GM23338 (cell line): ENCODE measurements around the gene USP35. TPM values are rescaled to one million over a fixed set of nuclear protein-coding genes. Genes with fewer than 3 reads are reported as not detected.

Experiments used
- ATAC-seq: fragments of 200-7000 bp; cut with Tn5 transposase; 3 replicates; pipeline ENCODE4 v1.9.1; 2020
- DNase-seq: peaks from one replicate; pipeline ENCODE4 v3.0.0-alpha.2; 2015; ENCODE audit warnings: low spot score
- H2AFZ ChIP-seq: fragments of 200-600 bp; sonication (generic); 2 replicates; pipeline ENCODE4 v1.8.0; 2016; ENCODE audit warnings: antibody characterized with exemption, mild to moderate bottlenecking, moderate library complexity
- H3F3A ChIP-seq: fragments of 200-600 bp; sonication (generic); replicated peaks from 2 replicates; pipeline ENCODE4 v1.8.0; 2017; ENCODE audit warnings: antibody characterized with exemption, mixed run types, low read depth
- H3K27ac ChIP-seq: fragments of 200-600 bp; sonication (generic); 2 replicates; pipeline ENCODE4 v1.6.1; 2016; ENCODE audit warnings: low read depth
- H3K27me3 ChIP-seq: fragments of 200-600 bp; sonication (generic); 2 replicates; pipeline ENCODE4 v1.8.0; 2016; ENCODE audit warnings: mild to moderate bottlenecking, mixed run types, moderate library complexity; ENCODE audit not compliant: insufficient read depth
- H3K36me3 ChIP-seq: fragments of 200-600 bp; sonication (generic); 2 replicates; pipeline ENCODE4 v1.8.0; 2016; ENCODE audit warnings: mild to moderate bottlenecking; ENCODE audit not compliant: insufficient read depth
- H3K4me1 ChIP-seq: fragments of 200-600 bp; sonication (generic); 2 replicates; pipeline ENCODE4 v1.8.0; 2016; ENCODE audit warnings: mild to moderate bottlenecking, moderate library complexity; ENCODE audit not compliant: insufficient read depth
- H3K4me2 ChIP-seq: fragments of 200-600 bp; sonication (generic); 2 replicates; pipeline ENCODE4 v1.7.1; 2017; ENCODE audit warnings: mixed run types
- H3K4me3 ChIP-seq: fragments of 200-600 bp; sonication (generic); 2 replicates; pipeline ENCODE4 v1.6.1; 2016; ENCODE audit warnings: mixed run types
- H3K79me2 ChIP-seq: fragments of 200-600 bp; sonication (generic); replicated peaks from 2 replicates; pipeline ENCODE4 v1.8.0; 2017; ENCODE audit warnings: mild to moderate bottlenecking; ENCODE audit not compliant: insufficient read depth
- H3K9me2 ChIP-seq: fragments of 200-600 bp; sonication (generic); 2 replicates; pipeline ENCODE4 v1.8.0; 2017; ENCODE audit not compliant: insufficient read depth
- H4K20me1 ChIP-seq: fragments of 200-600 bp; sonication (generic); replicated peaks from 2 replicates; pipeline ENCODE4 v1.8.0; 2017; ENCODE audit warnings: mild to moderate bottlenecking; ENCODE audit not compliant: insufficient read depth
- H3K27ac Mint-ChIP-seq: 2 replicates; pipeline ENCODE4 v1.8.0; 2020; ENCODE audit warnings: inconsistent platforms, mild to moderate bottlenecking, moderate library complexity, mixed read lengths
- H3K27me3 Mint-ChIP-seq: 3 replicates; pipeline ENCODE4 v1.8.0; 2022; ENCODE audit warnings: low read depth, mild to moderate bottlenecking, moderate library complexity, mixed read lengths, inconsistent platforms; ENCODE audit not compliant: insufficient read depth, poor library complexity
- H3K36me3 Mint-ChIP-seq: 3 replicates; pipeline ENCODE4 v1.8.0; 2021; ENCODE audit warnings: low read depth, mild to moderate bottlenecking, inconsistent platforms, moderate library complexity, mixed read lengths
- H3K4me1 Mint-ChIP-seq: 3 replicates; pipeline ENCODE4 v1.8.0; 2020; ENCODE audit warnings: mild to moderate bottlenecking, inconsistent platforms, mixed read lengths
- H3K4me3 Mint-ChIP-seq: 3 replicates; pipeline ENCODE4 v1.8.0; 2021; ENCODE audit warnings: moderate library complexity, mild to moderate bottlenecking, inconsistent platforms, mixed read lengths
- H3K9me3 Mint-ChIP-seq: 3 replicates; pipeline ENCODE4 v1.8.0; 2020; ENCODE audit warnings: moderate library complexity, mild to moderate bottlenecking, inconsistent platforms, mixed read lengths
- CREB1 ChIP-seq: fragments of 250-450 bp; sonication (Bioruptor Pico); IDR thresholded peaks from 2 replicates; pipeline ENCODE4 v1.5.0; 2020; ENCODE audit warnings: low read depth, mild to moderate bottlenecking, moderate library complexity
- EZH2 ChIP-seq: fragments of 200-600 bp; sonication (generic); IDR thresholded peaks from one replicate; pipeline ENCODE4 v1.8.0; 2017; ENCODE audit warnings: antibody characterized with exemption, mild to moderate bottlenecking, low read depth; ENCODE audit not compliant: unreplicated experiment
- EZH2phosphoT487 ChIP-seq: fragments of 200-600 bp; sonication (generic); IDR thresholded peaks from one replicate; pipeline ENCODE4 v1.8.1; 2018; ENCODE audit warnings: antibody characterized with exemption; ENCODE audit not compliant: unreplicated experiment
- JUNB ChIP-seq: IDR thresholded peaks from one replicate; pipeline ENCODE4 v1.6.1; 2016; ENCODE audit warnings: antibody characterized with exemption; ENCODE audit not compliant: unreplicated experiment
- NANOG ChIP-seq: IDR thresholded peaks from 2 replicates; pipeline ENCODE4 v1.6.1; 2016; ENCODE audit warnings: antibody characterized with exemption, borderline replicate concordance
- POLR2AphosphoS5 ChIP-seq: IDR thresholded peaks from 2 replicates; pipeline ENCODE4 v1.6.1; 2016; ENCODE audit warnings: antibody characterized with exemption, low read depth
- STAT1 ChIP-seq: IDR thresholded peaks from one replicate; pipeline ENCODE4 v1.6.1; 2016; ENCODE audit warnings: antibody characterized with exemption; ENCODE audit not compliant: unreplicated experiment
- ZNF114 ChIP-seq: fragments of 250-450 bp; sonication (Bioruptor Pico); IDR thresholded peaks from 2 replicates; pipeline ENCODE4 v1.5.0; 2020; ENCODE audit warnings: mild to moderate bottlenecking, moderate library complexity
- ZNF331 ChIP-seq: fragments of 250-450 bp; sonication (Bioruptor Pico); IDR thresholded peaks from 2 replicates; pipeline ENCODE4 v1.5.0; 2020; ENCODE audit warnings: low read depth, mild to moderate bottlenecking, moderate library complexity
- polyA plus RNA-seq: library from polyadenylated mRNA; unstranded; fragments of >200 nt; fragmentation: Nextera tagmentation; extraction: Ambion mirVana; gene quantifications from 2 replicates; pipeline ENCODE4 v1.2.1, GENCODE V29; 2016
- total RNA-seq: library from RNA; depleted of rRNA; stranded (reverse); fragments of >200 nt; shearing (Covaris generic); gene quantifications from 2 replicates; pipeline ENCODE4 v1.2.3, GENCODE V29; 2014
- TF ChIP-seq, protein P1 (sequence below), 2 experiments: fragments of 200-600 bp in 1 of 2; sonication (generic) in 1 of 2; conservative IDR thresholded peaks; 2 replicates each; pipeline versions ENCODE4 v1.5.1 to v1.6.1; 2016 to 2017; ENCODE audit warnings: antibody characterized with exemption in 2 of 2, low read depth in 2 of 2, mild to moderate bottlenecking in 2 of 2, moderate library complexity in 1 of 2
- TF ChIP-seq, protein P2 (sequence below): IDR thresholded peaks from one replicate; pipeline ENCODE4 v1.6.1; 2018; ENCODE audit warnings: antibody characterized with exemption; ENCODE audit not compliant: unreplicated experiment
- TF ChIP-seq, protein P3 (sequence below): IDR thresholded peaks from 2 replicates; pipeline ENCODE4 v1.6.1; 2016; ENCODE audit warnings: antibody characterized with exemption
- TF ChIP-seq, protein P4 (sequence below): fragments of 250-450 bp; sonication (Bioruptor Pico); IDR thresholded peaks from 2 replicates; pipeline ENCODE4 v1.5.0; 2020; ENCODE audit warnings: mild to moderate bottlenecking, moderate library complexity

Gene USP35
- total and polyA plus RNA-seq, 2 experiments from 2014 or later, result 2.5 to 10.7 TPM

DNA sequence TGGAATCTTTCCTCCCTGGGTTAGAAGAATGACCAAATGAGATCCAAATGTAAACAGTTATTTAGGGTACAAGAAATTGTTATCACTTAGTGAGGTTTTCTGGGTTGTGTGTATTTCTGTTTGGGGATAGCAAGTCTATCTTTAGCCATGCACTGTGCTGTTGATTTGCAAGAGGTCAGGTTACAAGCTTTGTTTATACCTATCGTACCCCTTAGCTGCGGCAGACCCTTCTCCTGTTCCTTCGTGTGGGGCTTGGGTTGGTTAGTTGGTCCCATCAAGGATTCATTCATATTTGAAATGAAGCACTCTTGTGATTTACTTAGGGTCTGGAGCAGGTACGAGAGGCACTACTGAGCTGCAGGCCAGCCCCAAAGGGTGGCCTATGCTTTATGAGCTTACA, 72.6 kb downstream of the USP35 start:
- H3K4me3 ChIP-seq, result no peak overlapping the region
- peak overlapping the region; percentile 66; the same call in 1 of the 2 replicates for H2AFZ ChIP-seq
- peak overlapping the region; percentile 53; the same call in 1 of the 2 replicates for H3K4me2 ChIP-seq
- TF ChIP-seq, protein P1, sequence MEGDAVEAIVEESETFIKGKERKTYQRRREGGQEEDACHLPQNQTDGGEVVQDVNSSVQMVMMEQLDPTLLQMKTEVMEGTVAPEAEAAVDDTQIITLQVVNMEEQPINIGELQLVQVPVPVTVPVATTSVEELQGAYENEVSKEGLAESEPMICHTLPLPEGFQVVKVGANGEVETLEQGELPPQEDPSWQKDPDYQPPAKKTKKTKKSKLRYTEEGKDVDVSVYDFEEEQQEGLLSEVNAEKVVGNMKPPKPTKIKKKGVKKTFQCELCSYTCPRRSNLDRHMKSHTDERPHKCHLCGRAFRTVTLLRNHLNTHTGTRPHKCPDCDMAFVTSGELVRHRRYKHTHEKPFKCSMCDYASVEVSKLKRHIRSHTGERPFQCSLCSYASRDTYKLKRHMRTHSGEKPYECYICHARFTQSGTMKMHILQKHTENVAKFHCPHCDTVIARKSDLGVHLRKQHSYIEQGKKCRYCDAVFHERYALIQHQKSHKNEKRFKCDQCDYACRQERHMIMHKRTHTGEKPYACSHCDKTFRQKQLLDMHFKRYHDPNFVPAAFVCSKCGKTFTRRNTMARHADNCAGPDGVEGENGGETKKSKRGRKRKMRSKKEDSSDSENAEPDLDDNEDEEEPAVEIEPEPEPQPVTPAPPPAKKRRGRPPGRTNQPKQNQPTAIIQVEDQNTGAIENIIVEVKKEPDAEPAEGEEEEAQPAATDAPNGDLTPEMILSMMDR (conservative IDR thresholded peaks at IDR 0.05; ENCODE audit: low read depth in 2 of 2), result no peak
- TF ChIP-seq EZH2phosphoT487 (no peak), CREB1 (CRISPR knock-in tag) (no peak), POLR2AphosphoS5 (no peak), STAT1 (no peak), ZNF114 (CRISPR knock-in tag) (no peak), JUNB (no peak), NANOG (no peak), ZNF331 (no peak), EZH2 (no peak)
- TF ChIP-seq, protein P2, sequence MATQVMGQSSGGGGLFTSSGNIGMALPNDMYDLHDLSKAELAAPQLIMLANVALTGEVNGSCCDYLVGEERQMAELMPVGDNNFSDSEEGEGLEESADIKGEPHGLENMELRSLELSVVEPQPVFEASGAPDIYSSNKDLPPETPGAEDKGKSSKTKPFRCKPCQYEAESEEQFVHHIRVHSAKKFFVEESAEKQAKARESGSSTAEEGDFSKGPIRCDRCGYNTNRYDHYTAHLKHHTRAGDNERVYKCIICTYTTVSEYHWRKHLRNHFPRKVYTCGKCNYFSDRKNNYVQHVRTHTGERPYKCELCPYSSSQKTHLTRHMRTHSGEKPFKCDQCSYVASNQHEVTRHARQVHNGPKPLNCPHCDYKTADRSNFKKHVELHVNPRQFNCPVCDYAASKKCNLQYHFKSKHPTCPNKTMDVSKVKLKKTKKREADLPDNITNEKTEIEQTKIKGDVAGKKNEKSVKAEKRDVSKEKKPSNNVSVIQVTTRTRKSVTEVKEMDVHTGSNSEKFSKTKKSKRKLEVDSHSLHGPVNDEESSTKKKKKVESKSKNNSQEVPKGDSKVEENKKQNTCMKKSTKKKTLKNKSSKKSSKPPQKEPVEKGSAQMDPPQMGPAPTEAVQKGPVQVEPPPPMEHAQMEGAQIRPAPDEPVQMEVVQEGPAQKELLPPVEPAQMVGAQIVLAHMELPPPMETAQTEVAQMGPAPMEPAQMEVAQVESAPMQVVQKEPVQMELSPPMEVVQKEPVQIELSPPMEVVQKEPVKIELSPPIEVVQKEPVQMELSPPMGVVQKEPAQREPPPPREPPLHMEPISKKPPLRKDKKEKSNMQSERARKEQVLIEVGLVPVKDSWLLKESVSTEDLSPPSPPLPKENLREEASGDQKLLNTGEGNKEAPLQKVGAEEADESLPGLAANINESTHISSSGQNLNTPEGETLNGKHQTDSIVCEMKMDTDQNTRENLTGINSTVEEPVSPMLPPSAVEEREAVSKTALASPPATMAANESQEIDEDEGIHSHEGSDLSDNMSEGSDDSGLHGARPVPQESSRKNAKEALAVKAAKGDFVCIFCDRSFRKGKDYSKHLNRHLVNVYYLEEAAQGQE, result no peak
- TF ChIP-seq, protein P3, sequence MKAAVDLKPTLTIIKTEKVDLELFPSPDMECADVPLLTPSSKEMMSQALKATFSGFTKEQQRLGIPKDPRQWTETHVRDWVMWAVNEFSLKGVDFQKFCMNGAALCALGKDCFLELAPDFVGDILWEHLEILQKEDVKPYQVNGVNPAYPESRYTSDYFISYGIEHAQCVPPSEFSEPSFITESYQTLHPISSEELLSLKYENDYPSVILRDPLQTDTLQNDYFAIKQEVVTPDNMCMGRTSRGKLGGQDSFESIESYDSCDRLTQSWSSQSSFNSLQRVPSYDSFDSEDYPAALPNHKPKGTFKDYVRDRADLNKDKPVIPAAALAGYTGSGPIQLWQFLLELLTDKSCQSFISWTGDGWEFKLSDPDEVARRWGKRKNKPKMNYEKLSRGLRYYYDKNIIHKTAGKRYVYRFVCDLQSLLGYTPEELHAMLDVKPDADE, result no peak
- TF ChIP-seq, protein P4, sequence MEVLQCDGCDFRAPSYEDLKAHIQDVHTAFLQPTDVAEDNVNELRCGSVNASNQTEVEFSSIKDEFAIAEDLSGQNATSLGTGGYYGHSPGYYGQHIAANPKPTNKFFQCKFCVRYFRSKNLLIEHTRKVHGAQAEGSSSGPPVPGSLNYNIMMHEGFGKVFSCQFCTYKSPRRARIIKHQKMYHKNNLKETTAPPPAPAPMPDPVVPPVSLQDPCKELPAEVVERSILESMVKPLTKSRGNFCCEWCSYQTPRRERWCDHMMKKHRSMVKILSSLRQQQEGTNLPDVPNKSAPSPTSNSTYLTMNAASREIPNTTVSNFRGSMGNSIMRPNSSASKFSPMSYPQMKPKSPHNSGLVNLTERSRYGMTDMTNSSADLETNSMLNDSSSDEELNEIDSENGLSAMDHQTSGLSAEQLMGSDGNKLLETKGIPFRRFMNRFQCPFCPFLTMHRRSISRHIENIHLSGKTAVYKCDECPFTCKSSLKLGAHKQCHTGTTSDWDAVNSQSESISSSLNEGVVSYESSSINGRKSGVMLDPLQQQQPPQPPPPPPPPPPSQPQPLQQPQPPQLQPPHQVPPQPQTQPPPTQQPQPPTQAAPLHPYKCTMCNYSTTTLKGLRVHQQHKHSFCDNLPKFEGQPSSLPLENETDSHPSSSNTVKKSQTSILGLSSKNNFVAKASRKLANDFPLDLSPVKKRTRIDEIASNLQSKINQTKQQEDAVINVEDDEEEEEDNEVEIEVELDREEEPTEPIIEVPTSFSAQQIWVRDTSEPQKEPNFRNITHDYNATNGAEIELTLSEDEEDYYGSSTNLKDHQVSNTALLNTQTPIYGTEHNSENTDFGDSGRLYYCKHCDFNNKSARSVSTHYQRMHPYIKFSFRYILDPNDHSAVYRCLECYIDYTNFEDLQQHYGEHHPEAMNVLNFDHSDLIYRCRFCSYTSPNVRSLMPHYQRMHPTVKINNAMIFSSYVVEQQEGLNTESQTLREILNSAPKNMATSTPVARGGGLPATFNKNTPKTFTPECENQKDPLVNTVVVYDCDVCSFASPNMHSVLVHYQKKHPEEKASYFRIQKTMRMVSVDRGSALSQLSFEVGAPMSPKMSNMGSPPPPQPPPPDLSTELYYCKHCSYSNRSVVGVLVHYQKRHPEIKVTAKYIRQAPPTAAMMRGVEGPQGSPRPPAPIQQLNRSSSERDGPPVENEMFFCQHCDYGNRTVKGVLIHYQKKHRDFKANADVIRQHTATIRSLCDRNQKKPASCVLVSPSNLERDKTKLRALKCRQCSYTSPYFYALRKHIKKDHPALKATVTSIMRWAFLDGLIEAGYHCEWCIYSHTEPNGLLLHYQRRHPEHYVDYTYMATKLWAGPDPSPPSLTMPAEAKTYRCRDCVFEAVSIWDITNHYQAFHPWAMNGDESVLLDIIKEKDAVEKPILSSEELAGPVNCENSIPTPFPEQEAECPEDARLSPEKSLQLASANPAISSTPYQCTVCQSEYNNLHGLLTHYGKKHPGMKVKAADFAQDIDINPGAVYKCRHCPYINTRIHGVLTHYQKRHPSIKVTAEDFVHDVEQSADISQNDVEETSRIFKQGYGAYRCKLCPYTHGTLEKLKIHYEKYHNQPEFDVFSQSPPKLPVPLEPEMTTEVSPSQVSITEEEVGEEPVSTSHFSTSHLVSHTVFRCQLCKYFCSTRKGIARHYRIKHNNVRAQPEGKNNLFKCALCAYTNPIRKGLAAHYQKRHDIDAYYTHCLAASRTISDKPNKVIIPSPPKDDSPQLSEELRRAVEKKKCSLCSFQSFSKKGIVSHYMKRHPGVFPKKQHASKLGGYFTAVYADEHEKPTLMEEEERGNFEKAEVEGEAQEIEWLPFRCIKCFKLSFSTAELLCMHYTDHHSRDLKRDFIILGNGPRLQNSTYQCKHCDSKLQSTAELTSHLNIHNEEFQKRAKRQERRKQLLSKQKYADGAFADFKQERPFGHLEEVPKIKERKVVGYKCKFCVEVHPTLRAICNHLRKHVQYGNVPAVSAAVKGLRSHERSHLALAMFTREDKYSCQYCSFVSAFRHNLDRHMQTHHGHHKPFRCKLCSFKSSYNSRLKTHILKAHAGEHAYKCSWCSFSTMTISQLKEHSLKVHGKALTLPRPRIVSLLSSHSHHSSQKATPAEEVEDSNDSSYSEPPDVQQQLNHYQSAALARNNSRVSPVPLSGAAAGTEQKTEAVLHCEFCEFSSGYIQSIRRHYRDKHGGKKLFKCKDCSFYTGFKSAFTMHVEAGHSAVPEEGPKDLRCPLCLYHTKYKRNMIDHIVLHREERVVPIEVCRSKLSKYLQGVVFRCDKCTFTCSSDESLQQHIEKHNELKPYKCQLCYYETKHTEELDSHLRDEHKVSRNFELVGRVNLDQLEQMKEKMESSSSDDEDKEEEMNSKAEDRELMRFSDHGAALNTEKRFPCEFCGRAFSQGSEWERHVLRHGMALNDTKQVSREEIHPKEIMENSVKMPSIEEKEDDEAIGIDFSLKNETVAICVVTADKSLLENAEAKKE (CRISPR knock-in tag), result no peak
- no peak overlapping the region; the same call in 1 of the 2 replicates for H3K27ac ChIP-seq
- Mint-ChIP-seq H3K4me1 (peaks cover 13% of the 10 kb centered on the region; the same call in 2 of the 3 replicates), H3K4me3 (no peak overlapping the region), H3K27me3 (no peaks in the 10 kb centered on the region), H3K36me3 (no peaks in the 10 kb centered on the region), H3K27ac (0 out of 2 replicates have a peak overlapping the region, but pooled peaks have one; percentile 44), H3K9me3 (no peaks in the 10 kb centered on the region)
- H3K4me1 ChIP-seq, result peaks cover 14% of the 10 kb centered on the region
- no peaks in the 10 kb centered on the region for H3K36me3 ChIP-seq
- no peaks in the 10 kb centered on the region; the same call in 1 of the 2 replicates for H4K20me1 ChIP-seq
- peak; percentile 81 for ATAC-seq
- no peaks in the 10 kb centered on the region for H3K27me3 ChIP-seq
- no peaks in the 10 kb centered on the region for H3K79me2 ChIP-seq
- no peaks in the 10 kb centered on the region for H3K9me2 ChIP-seq
- DNase-seq, result peak; percentile 22
- H3F3A ChIP-seq, result no peaks in the 10 kb centered on the region
